MM.1S (cell line): ENCODE data around the gene STARD3.

Source experiments
- EZH2 ChIP-seq: fragments of 300-600 bp; sonication (generic); optimal IDR thresholded peaks from 2 replicates; pipeline ENCODE3; 2017; ENCODE audit warnings: low read depth, mild to moderate bottlenecking, antibody characterized with exemption, low read length, mixed read lengths
- TF ChIP-seq, protein P1 (sequence below): fragments of 300-600 bp; sonication (generic); IDR thresholded peaks from 2 replicates; pipeline ENCODE4 v1.5.1; 2016; ENCODE audit warnings: antibody characterized with exemption, low read length, mixed read lengths

DNA sequence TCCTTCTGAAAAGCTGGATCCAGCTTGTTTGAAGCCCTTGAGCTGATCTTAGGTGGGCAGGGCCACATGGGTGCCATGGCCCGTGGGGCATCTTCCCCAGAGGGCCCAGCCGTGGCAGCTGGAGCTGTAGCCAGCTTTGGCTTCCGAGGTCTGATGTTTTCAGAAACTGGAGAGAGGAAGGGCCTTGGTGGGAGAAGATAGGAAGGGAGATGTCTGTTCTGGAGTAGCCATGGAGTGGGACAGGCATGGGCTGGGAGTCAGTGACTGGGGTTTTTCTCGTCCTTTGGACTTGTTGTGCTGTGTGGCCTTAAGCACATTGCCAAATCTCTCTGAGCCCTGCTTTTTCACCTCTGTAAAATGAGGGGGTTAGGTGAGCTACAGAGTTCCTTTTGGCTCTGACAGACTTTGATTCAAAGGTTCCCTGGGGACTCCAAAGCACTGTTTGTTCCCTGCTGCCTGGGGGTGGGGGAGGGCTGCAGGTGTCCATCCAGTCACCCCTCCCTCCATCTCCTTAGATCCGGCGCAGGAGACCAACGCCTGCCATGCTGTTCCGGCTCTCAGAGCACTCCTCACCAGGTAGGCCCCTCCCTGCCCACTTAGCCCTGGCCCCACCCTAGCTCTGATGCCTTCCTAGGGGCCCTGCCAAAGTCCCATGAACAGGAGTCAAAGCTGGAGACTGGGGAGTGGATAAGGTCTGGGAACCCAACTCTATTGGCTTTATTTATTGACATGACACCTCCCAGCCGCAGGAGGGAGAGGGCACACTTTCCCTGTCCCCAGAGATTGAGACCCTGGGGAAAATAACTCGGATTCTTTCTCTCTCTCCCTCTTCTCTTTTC is 8.1 kb upstream of the STARD3 start:
- TF ChIP-seq, protein P1, sequence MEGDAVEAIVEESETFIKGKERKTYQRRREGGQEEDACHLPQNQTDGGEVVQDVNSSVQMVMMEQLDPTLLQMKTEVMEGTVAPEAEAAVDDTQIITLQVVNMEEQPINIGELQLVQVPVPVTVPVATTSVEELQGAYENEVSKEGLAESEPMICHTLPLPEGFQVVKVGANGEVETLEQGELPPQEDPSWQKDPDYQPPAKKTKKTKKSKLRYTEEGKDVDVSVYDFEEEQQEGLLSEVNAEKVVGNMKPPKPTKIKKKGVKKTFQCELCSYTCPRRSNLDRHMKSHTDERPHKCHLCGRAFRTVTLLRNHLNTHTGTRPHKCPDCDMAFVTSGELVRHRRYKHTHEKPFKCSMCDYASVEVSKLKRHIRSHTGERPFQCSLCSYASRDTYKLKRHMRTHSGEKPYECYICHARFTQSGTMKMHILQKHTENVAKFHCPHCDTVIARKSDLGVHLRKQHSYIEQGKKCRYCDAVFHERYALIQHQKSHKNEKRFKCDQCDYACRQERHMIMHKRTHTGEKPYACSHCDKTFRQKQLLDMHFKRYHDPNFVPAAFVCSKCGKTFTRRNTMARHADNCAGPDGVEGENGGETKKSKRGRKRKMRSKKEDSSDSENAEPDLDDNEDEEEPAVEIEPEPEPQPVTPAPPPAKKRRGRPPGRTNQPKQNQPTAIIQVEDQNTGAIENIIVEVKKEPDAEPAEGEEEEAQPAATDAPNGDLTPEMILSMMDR, result no peak
- no peak for TF ChIP-seq EZH2
